GM21526 (cell line): Measurements from ENCODE around the gene CCDC92.
"Not testable (repeated sequence)": the region's sequence is repeated elsewhere in the genome, so short reads cannot be mapped to it uniquely, and the experiment has no call there.

Source experiments
- ATAC-seq: cut with Tn5 transposase; IDR thresholded peaks from one replicate; pipeline ENCODE4 v1.9.1; 2021; ENCODE audit warnings: moderate library complexity; ENCODE audit not compliant: unreplicated experiment, low FRiP score

Gene CCDC92

GRCh38 chr12:123914726-123915333, 57.8 kb downstream of the CCDC92 start:
- no peak for ATAC-seq

DNA sequence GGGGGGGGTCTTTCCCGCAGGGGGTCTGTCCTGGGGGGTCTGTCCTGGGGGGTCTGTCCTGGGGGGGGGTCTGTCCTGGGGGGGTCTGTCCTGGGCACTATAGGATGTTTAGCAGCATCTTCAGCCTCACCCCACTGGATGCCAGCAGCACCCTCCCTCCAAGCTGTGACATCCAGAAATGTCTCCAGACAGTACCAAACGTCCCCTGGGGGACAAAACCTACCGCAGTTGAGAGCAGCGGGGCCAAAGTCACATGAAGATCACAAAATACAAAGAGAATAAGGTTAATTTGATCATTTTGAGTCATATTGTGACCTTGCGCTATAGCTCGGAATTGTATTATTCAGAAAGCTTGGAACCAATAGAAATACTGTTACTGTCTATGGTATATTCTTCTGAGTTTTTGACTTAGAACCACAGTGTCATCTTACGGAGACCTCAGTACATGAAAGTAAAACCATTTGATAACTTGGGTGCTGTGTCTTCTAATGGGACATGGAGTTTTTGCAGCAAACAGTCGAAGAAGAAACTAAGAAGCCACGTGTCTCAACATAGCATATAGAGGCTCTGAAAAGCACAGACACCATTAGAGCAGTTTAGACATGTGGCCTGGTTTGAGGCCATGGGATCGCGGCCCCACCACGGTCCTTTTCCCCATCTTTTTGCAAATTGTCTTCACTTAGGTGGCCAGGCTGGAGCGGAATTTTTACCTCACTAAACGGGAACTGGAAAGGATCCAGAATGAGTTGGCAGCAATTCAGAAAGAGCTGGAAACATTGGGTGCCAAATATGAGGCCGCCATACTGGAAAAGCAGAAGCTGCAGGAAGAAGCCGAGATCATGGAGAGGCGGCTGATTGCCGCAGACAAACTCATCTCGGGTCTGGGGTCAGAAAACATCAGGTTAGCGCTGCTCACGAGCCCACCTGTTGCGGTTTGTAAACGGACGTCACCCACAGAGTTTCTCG, 59.9 kb downstream of the CCDC92 start:
- no peak for ATAC-seq

GRCh38 chr12:123911672-123912409, 60.8 kb downstream of the CCDC92 start:
- ATAC-seq, result not testable (repeated sequence)

- ATAC-seq, result no peak
Observed at GRCh38 chr12:123910761-123911193, 61.9 kb downstream of the CCDC92 start.

DNA sequence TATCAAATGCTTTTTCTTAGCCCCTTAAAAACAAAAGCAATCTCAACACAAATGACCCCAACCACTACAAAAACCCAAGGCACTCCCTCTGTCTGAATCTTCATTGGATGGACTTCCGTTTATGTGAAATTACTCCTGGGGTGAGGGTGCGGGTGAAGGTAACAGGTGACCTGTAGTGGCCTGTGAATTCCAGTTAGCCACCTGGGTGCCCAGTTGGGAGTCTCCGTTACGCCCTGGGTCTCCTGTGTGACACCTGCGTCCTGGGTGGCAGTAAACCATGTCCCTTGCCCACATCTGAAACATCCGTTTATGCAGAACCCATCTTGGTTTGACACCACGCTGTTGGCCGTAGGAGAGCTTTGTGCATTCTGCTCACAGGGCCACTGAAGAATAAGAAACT, 62.6 kb downstream of the CCDC92 start:
- ATAC-seq, result no peak

DNA sequence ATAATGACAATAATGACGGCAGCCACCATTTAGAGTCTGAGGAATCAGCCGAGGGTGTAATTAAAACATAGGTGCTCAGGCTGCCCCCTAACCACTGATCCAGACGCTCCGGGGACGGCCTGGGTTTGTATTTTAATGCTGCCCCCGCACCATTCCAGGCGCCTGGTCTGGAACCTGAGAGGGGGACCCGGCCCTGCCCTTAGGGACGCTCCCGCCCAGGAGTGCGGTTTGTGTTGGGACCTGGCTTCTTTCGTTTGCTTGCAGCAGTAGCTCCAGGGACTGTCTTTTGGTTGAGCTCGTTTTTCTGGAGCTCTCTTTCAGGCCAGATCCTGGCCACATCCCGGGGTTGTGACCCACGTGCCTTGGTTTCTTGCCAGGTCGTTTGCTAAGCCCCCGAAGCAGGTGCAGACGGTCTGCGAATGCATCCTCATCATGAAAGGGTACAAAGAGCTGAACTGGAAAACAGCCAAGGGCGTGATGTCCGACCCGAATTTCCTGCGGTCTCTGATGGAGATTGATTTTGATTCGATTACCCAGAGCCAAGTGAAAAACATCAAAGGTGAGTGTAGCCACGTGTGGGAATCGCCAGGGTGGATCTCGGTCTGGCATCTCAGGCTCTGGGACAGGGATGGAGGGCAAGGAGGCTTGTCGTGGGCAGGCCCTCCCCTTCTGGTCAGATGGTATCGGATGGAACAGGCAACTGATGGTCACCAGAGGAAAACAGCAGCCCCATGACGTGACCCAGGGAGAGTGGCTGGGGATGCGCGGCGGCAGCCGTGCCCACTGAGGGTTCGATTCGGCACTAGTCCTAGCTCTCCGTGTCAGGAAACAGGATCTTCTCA, 63.5 kb downstream of the CCDC92 start:
- ATAC-seq, result no peak

DNA sequence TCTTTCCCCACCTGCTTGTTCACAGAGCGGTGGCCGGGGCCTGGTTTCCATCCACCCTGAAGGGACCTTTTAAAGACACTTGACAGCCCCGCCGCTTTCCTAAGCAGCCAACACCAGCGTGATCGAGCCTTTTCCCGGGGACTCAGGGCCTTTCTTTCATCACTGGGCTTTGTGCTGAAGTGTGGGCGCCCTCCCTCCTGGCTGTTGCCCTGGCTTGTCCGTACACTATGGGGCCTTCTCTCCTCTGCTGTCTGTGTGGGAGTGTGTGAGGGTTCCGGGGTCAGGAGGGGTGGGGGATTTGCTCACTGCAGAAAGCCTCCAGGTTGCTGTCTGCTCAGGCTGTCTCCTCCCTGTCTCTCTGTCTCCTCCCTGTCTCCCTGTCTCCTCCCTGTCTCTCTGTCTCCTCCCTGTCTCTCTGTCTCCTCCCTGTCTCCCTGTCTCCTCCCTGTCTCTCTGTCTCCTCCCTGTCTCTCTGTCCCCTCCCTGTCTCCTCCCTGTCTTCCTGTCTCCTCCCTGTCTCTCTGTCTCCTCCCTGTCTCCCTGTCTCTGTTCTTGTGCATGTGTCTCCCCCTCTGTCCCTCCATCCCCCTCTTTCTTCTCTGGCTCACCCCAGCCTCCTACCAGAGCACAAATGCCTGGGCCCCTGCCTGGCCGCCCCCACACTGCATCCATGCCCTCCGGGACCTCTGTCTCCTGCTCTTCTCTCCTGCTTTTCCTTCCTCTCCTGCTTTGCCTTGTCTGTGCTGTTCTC, 64.7 kb downstream of the CCDC92 start:
- ATAC-seq, result no peak

- no peak for ATAC-seq
Observed at GRCh38 chr12:123906711-123907420, 65.8 kb downstream of the CCDC92 start.

GRCh38 chr12:123905319-123905925, 67.2 kb downstream of the CCDC92 start:
- ATAC-seq, result no peak

DNA sequence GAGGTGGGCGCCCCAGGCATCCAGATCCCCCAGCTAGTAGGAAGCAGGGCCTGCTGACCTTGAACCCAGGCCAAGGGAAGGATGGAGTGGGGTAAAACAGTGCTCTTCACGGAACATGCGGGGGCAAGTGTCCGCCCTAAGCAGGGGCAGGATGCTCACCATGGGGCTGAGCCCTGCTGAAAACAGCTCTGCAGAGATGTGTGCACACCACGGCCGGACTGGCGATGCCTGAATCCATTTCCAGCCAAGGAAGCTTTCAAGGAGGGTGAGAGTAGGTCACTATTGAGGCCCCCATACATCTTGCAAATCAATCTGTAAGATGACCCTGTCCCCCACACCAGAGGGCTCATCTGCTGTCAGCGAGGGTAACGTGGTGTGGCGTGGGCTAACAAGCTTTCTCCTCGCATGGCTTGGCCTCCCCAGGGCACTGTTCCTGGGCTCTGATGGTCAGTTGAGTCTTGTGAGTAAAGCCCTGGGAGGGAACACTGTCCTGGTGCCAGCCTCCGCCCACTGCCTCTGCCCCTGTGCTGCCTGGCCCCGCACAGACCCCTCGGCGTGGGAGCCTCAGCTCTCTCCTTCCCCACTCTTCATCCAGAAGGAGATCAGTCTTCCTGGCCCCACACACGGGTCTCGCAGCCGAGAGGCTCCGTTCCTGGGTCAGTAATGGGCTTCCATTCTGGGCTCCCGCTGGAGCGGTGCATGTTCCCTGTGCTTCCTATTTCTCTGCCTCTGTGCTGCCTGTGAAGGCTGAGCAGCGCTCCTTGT, 69.1 kb downstream of the CCDC92 start:
- no peak for ATAC-seq

GRCh38 chr12:123902821-123903220, 69.8 kb downstream of the CCDC92 start:
- ATAC-seq, result no peak

GRCh38 chr12:123900871-123901376, 71.7 kb downstream of the CCDC92 start:
- no peak for ATAC-seq

DNA sequence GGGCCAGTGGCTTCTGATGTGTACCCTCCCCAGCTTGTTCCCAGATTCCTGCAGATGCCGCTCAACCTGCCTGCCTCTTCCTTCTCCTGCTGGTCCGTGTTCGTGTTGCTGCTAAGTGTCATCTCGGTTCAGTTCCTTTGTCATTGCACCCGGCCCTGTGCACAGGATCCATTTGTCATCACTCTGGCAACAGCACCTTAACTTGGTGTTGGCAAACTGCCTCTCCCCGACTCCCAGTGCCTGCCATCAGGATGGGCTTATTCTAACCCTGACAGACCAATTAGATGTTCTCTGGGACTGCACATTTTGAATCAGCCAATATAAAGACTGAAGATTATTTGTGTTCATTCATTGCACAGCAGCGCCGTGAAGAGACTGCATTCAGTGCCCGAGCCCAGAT, 73.3 kb downstream of the CCDC92 start:
- no peak for ATAC-seq

- no peak for ATAC-seq
Observed at GRCh38 chr12:123898673-123899072, 74.0 kb downstream of the CCDC92 start.

GRCh38 chr12:123897221-123897620, 75.4 kb downstream of the CCDC92 start:
- ATAC-seq, result no peak

DNA sequence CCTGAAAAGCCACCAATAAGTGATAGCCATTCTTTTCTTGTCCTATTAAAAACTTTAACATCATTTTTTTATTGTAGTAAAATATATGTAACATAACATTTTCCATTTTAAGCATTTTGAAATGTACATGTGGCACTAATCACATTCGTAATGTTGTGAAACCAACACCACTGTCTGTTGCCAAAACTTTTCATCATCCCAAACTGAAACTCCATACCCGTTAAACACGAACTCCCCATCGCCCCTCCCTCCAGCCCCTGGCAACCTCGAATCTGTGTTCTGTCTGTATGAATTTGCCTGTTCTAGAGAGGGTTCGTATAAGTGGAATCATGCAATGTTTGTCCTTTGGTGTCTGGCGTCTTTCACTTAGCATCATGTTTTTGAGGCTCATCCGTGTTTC, 75.9 kb downstream of the CCDC92 start:
- no peak for ATAC-seq

DNA sequence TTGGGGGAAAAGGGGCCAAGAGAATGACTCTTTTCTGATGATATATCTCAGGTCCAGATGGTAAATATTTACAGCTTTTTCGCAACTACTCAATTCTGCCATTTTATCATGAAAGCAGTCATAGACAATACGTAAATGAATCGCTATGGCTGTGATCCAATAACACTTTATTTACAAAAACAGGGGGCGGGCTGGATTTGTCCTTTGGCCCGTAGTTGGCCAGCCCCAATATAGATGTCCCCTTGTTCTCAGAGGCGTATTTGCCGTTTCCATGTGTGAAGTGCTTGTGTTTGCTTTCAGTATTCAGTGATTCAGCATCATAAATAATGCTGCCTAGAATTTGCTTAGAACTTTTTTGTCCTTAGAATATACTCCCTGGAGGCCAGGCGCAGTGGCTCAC, 77.2 kb downstream of the CCDC92 start:
- ATAC-seq, result no peak
